Activated T-helper 1 cell treated with anti-CD3 and anti-CD28 coated beads, Interleukin-12 subunit alpha, Interleukin-12 subunit beta, Interleukin-2, Interleukin-4 antibody, amounts not matched to agents 30 ng/mL and 10 ng/mL and 1 ng/mL, durations not matched to agents 14 hours and 24 hours and 36 hours (primary cell): ENCODE results near the gene EFL1. TPM values are rescaled to one million over a fixed set of nuclear protein-coding genes. Genes with fewer than 3 reads are reported as not detected.

Experiments
- DNase-seq: peaks from one replicate; pipeline ENCODE4 v3.0.0; 2021; ENCODE audit warnings: low spot score
- H3K27ac Mint-ChIP-seq: one replicate; pipeline ENCODE4 v1.8.0; 2021; ENCODE audit warnings: mild to moderate bottlenecking, mixed read lengths
- H3K27me3 Mint-ChIP-seq: one replicate; pipeline ENCODE4 v1.8.0; 2022; ENCODE audit warnings: mild to moderate bottlenecking, moderate library complexity, mixed read lengths; ENCODE audit not compliant: insufficient read depth
- H3K36me3 Mint-ChIP-seq: one replicate; pipeline ENCODE4 v1.8.0; 2021; ENCODE audit warnings: low read depth, mixed read lengths
- H3K4me1 Mint-ChIP-seq: one replicate; pipeline ENCODE4 v1.8.0; 2021; ENCODE audit warnings: low read depth, mixed read lengths
- H3K4me3 Mint-ChIP-seq: one replicate; pipeline ENCODE4 v1.8.0; 2021; ENCODE audit warnings: mild to moderate bottlenecking, moderate library complexity, mixed read lengths
- H3K9me3 Mint-ChIP-seq: one replicate; pipeline ENCODE4 v1.8.0; 2021; ENCODE audit warnings: mixed read lengths
- intact Hi-C: fragments of 100-400 bp; cut with micrococcal nuclease; formaldehyde crosslinking; loops from one replicate; pipeline ENCODE4 v1.15.1; 2024
- total RNA-seq: library from RNA; stranded (reverse); gene quantifications from 2 replicates; pipeline ENCODE4 v1.2.3, GENCODE V29; 2022

Gene EFL1
- total RNA-seq, 1 donor from 2014 or later: 25.2 TPM

DNA sequence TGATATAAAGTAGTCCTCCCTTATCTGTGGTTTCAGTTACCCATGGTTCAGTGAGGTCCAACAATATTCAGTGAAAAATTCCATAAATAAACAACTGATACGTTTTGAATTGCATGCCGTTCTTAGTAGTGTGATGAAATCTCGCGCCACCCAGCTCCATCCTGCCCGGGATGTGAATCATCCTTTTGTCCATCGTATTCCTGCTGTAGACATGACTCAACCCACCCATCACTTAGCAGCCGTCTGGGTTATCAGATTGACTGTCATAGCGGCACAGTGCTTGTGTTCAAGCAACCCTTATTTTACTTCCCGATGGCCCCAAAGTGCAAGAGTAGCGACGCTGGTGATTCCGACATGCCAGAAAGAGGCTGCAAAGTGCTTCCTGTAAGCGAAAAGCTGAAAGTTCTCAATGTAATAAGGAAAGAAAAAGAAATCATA is 168.7 kb downstream of the EFL1 start:
- Mint-ChIP-seq H3K4me3 (no peak overlapping the region), H3K9me3 (no peaks in the 10 kb centered on the region), H3K27me3 (peaks cover 6% of the 10 kb centered on the region), H3K4me1 (no peaks in the 10 kb centered on the region), H3K27ac (no peak overlapping the region), H3K36me3 (no peaks in the 10 kb centered on the region)
- intact Hi-C loops: no loop called here
- DNase-seq: no peak

DNA sequence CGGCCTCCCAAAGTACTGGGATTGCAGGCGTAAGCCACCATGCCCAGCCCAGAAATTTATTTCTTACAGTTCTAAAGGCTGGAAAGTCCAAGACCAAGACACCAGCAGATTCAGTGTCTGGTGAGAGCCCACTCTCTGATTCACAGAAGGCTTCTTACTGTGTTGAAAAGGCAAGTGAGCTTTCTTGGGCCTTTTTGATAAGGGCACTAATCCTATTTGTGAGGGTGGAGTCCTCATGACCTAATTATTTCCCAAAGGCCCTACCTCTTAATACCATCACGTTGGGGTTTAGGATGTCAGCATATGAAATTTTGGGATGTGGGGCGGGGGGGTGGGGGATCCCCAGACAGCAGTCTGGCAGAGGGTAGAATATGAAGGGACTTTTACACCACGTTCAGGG is 169.2 kb downstream of the EFL1 start:
- intact Hi-C loops: no loop called here
- Mint-ChIP-seq H3K4me3 (no peak overlapping the region), H3K9me3 (no peaks in the 10 kb centered on the region)

DNA sequence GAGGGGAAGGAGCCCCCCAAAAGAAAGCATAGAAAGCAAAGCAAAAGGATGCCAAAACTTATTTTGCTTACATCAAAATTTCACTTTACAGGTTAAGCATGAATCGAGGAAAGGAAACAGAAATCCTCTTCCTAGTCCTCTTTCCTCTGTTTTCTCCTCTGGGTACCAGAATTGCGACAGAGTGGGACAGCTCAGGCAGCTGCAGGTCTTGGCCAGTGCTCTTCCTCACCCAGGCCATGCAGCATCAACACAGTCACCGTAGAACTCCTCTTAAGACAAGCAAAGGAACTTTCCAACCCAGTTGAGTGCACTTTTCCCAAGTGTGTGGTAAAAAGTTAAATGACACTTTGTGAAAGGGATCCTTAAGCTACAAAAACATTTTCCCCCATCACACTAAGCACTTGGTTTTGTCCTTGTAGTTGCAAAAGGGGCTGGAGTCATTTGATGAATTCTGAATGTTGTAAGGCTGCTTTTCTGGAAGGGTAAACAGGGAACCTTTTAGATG is 170.8 kb downstream of the EFL1 start:
- H3K4me1 Mint-ChIP-seq: no peaks in the 10 kb centered on the region
- DNase-seq: no peak
- peaks cover 4% of the 10 kb centered on the region for H3K27me3 Mint-ChIP-seq
- H3K4me3 Mint-ChIP-seq: no peak overlapping the region
- intact Hi-C loops: no loop called here
- no peaks in the 10 kb centered on the region for H3K9me3 Mint-ChIP-seq
- no peaks in the 10 kb centered on the region for H3K36me3 Mint-ChIP-seq
- no peak overlapping the region for H3K27ac Mint-ChIP-seq

More for the DNA sequence above, 169.2 kb downstream of the EFL1 start:
- H3K4me1 Mint-ChIP-seq: no peaks in the 10 kb centered on the region
- H3K27me3 Mint-ChIP-seq: peaks cover 6% of the 10 kb centered on the region
- DNase-seq: no peak
- no peak overlapping the region for H3K27ac Mint-ChIP-seq
- H3K36me3 Mint-ChIP-seq: no peaks in the 10 kb centered on the region

DNA sequence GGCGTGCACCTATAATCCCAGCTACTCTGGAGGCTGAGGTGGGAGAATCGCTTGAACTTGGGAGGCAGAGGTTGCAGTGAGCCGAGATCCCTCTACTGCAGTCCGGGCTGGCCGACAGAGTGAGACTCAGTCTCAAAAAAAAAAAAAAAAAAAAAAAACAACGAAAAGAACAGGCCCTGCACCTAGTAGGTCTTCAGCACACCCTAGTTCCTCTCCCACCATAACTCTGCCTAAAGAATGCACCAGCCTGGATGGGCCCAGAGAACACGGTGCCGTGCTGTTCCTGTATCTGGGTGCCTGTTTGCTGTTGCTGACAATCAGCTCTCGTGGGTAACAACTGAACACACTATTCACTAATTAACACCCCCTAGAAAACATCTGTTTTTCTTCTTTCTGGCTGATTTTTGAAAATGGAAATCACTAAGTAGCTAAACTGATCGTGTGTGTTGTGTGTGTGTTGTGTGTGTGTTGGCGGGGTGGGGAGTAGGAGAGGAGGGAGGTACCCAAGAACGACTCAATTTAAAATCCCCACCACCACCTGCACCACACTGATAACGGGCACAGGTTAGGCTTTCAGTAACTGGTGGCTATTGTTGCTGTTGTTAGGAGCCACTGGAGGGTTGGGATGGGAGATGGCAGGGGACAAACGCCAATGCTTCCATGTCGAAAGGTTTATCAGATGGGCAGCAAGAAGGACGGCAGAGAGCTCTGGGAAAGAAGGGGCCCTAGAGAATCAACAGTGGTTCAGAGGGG is 176.1 kb downstream of the EFL1 start:
- Mint-ChIP-seq H3K4me3 (no peak overlapping the region), H3K4me1 (no peaks in the 10 kb centered on the region), H3K9me3 (no peaks in the 10 kb centered on the region), H3K27me3 (peaks cover 4% of the 10 kb centered on the region), H3K36me3 (no peaks in the 10 kb centered on the region), H3K27ac (no peak overlapping the region)
- no peak for DNase-seq
- intact Hi-C loops: no loop called here

DNA sequence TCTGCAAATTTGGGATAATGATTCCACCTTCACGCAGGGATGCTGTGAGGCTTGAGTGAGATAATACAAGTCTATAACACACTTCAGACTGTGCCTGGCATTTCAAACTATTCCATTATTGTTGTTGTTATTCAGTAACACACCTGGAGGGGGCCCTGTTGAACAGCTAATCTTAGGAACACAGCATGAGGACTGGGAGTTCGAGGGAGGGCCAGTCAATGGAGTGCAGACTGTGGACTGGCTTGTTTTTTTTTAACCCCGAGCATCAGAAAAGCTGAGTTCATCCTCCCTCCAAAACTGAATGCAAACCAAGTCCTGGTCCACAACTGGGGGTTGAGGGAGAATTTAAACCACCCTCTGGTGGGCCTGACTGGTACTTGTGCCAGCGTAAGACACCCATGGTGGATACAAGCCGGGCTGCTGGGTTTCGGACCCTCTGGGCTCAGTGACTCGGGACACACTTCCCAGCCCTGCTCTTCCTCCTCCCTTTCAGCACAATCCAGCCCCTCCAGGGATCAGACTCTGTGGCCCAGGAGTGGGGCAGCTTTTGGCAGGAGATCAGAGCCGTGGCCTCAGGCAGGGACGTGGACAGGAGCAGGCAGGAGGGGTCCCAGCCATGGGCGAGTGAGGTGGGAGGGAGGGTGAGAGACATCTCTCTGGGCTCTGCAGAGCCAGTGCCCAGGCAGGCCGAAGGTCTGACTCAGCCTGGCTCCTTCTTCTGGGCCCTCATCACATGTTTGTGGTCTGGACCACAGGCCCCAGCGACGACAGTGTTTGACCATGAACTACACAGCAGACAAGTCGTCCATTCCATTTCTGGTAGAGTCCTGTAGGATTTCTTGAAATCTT is 180.4 kb downstream of the EFL1 start:
- DNase-seq: no peak
- intact Hi-C loops: no loop called here
- Mint-ChIP-seq H3K27ac (no peak overlapping the region), H3K4me1 (no peaks in the 10 kb centered on the region), H3K4me3 (no peak overlapping the region), H3K9me3 (no peaks in the 10 kb centered on the region), H3K27me3 (peaks cover 3% of the 10 kb centered on the region), H3K36me3 (no peaks in the 10 kb centered on the region)

DNA sequence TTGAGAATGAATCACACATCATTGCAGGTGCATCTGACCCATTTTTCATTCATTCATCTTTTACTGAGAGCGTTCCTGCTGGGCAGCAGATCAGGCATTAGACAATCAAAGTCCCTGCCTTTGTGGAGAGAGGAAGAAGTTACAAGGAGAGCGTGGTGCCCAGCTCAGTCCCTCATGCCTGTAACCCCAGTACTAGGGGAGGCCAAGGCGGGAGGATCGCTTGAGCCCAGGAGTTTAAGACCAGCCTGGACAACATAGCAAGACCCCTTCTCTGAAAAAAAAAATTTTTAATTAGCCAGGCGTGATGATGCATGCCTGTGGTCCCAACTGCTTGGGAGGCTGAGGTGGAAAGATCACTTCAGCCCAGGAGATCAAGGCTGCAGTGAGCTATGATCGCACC is 181.8 kb downstream of the EFL1 start:
- Mint-ChIP-seq H3K27ac (no peak overlapping the region), H3K27me3 (peaks cover 3% of the 10 kb centered on the region), H3K4me3 (no peak overlapping the region), H3K9me3 (no peaks in the 10 kb centered on the region), H3K36me3 (no peaks in the 10 kb centered on the region), H3K4me1 (no peaks in the 10 kb centered on the region)
- no peak for DNase-seq
- intact Hi-C loops: no loop called here

Other genes with a start within 250 kb of the EFL1 start
- gene MEX3B, start 216.7 kb downstream of the EFL1 start, total RNA-seq: 0.59 and 0.73 TPM in 2 replicates
- 0.54 and 0.57 TPM in 2 replicates for gene SAXO2, start 84 bp upstream of the EFL1 start, total RNA-seq
- gene GOLGA6L10, start 86.7 kb upstream of the EFL1 start, total RNA-seq: 0.32 and 1.2 TPM in 2 replicates
- 1.2 and 1.8 TPM in 2 replicates for gene GOLGA6L9, start 167.1 kb upstream of the EFL1 start, total RNA-seq